Endothelial cell of umbilical vein (primary cell): ENCODE results near the gene SYNE1. TPM values are rescaled to one million over a fixed set of nuclear protein-coding genes. Genes with fewer than 3 reads are reported as not detected.

Experiments
- BruUV-seq: library from RNA; stranded (reverse); fragments of 400-500 nt; replicated peaks from 2 replicates; lab custom pipeline; 2021; lab: Mats Ljungman, UMichigan
- CTCF ChIA-PET: fragments of 300-600, 350-600 bp; sonication (Branson Sonifier 250); formaldehyde crosslinking; loops from one replicate; lab custom pipeline; 2021; ENCODE audit warnings: antibody characterized with exemption, inconsistent platforms; lab: Charles Lee
- POLR2A ChIA-PET: fragments of 300-600, 350-600 bp; sonication (Branson Sonifier 250); formaldehyde crosslinking; loops from one replicate; lab custom pipeline; 2021; ENCODE audit warnings: antibody characterized with exemption, inconsistent platforms; lab: Charles Lee
- DNase-seq: peaks from one replicate; pipeline ENCODE4 v3.0.0-alpha.2; 2011; ENCODE audit warnings: low read depth, low spot score
- FAIRE-seq: peaks from 2 replicates; lab custom pipeline; 2011; peaks lifted over from hg19 to GRCh38; lab: Jason Lieb, UNC
- H2AFZ ChIP-seq: 2 replicates; pipeline ENCODE4 v1.6.0; 2012; ENCODE audit warnings: low read depth, low read length, control low read depth, inconsistent platforms
- H3K27ac ChIP-seq: 2 replicates; pipeline ENCODE4 v1.5.1; 2011; ENCODE audit warnings: low read depth, mild to moderate bottlenecking, control low read depth, low read length, moderate library complexity; ENCODE audit not compliant: insufficient read depth
- H3K27me3 ChIP-seq, 2 experiments: 2 replicates each; pipeline versions ENCODE4 v1.6.0 to v1.6.1; 2011; ENCODE audit warnings: low read length in 2 of 2, mixed read lengths in 1 of 2; ENCODE audit not compliant: control insufficient read depth in 2 of 2, insufficient read depth in 2 of 2
- H3K36me3 ChIP-seq, 2 experiments: 2 replicates in 1 of 2; 3 replicates in 1 of 2; pipeline ENCODE4 v1.5.1; 2011; ENCODE audit warnings: low read length in 2 of 2, mild to moderate bottlenecking in 1 of 2, moderate library complexity in 1 of 2; ENCODE audit not compliant: control insufficient read depth in 2 of 2, insufficient read depth in 2 of 2; ENCODE audit errors: extremely low read depth in 1 of 2
- H3K4me1 ChIP-seq: 3 replicates; pipeline ENCODE4 v1.5.1; 2011; ENCODE audit warnings: mild to moderate bottlenecking, low read length; ENCODE audit not compliant: control insufficient read depth, insufficient read depth; ENCODE audit errors: extremely low read depth
- H3K4me2 ChIP-seq: 2 replicates; pipeline ENCODE4 v1.6.1; 2011; ENCODE audit warnings: low read length, control low read depth, mixed read lengths; ENCODE audit not compliant: insufficient read depth
- H3K4me3 ChIP-seq, 3 experiments: fragments of 200-600 bp in 1 of 3; sonication (generic), shearing (Covaris generic) in 1 of 3; replicated peaks in 1 of 3; 2 replicates each; pipeline ENCODE4 v1.5.1; 2011 to 2016; ENCODE audit warnings: control low read depth in 3 of 3, low read length in 3 of 3, mild to moderate bottlenecking in 2 of 3, inconsistent platforms in 1 of 3, low read depth in 1 of 3, moderate library complexity in 1 of 3; ENCODE audit not compliant: insufficient read depth in 1 of 3
- H3K79me2 ChIP-seq: 2 replicates; pipeline ENCODE4 v1.6.0; 2012; ENCODE audit warnings: low read length, inconsistent platforms; ENCODE audit not compliant: control insufficient read depth, insufficient read depth
- H3K9ac ChIP-seq: replicated peaks from 2 replicates; pipeline ENCODE3; 2011; ENCODE audit warnings: low read length, control low read depth; ENCODE audit not compliant: insufficient read depth; ENCODE audit errors: extremely low read depth
- H3K9me1 ChIP-seq: replicated peaks from 3 replicates; pipeline ENCODE4 v1.6.0; 2011; ENCODE audit warnings: mild to moderate bottlenecking, low read length; ENCODE audit not compliant: control insufficient read depth, insufficient read depth; ENCODE audit errors: extremely low read depth
- H3K9me3 ChIP-seq: replicated peaks from 2 replicates; pipeline ENCODE4 v1.5.1; 2012; ENCODE audit warnings: low read length, inconsistent platforms; ENCODE audit not compliant: control insufficient read depth, insufficient read depth
- H4K20me1 ChIP-seq: replicated peaks from 2 replicates; pipeline ENCODE3; 2011; ENCODE audit warnings: mild to moderate bottlenecking, low read length; ENCODE audit not compliant: control insufficient read depth, insufficient read depth; ENCODE audit errors: extremely low read depth
- CTCF ChIP-seq, 2 donors: IDR thresholded peaks; 1 replicate in 1 of 2; 2 replicates in 1 of 2; pipeline ENCODE4 v1.5.1; 2011; ENCODE audit warnings: low read length in 2 of 2, mild to moderate bottlenecking in 2 of 2, moderate library complexity in 2 of 2, control low read depth in 1 of 2, inconsistent platforms in 1 of 2, low read depth in 1 of 2; ENCODE audit not compliant: insufficient read depth in 1 of 2; ENCODE audit errors: extremely low read depth in 1 of 2
- EZH2 ChIP-seq: IDR thresholded peaks from 2 replicates; pipeline ENCODE4 v1.6.1; 2012; ENCODE audit warnings: borderline replicate concordance, low read depth, mild to moderate bottlenecking, moderate library complexity, low read length, inconsistent platforms; ENCODE audit not compliant: severe bottlenecking
- FOS ChIP-seq: IDR thresholded peaks from 2 replicates; pipeline ENCODE4 v1.6.1; 2011; ENCODE audit warnings: mild to moderate bottlenecking, low read length, moderate library complexity, borderline replicate concordance; ENCODE audit not compliant: insufficient read depth
- GATA2 ChIP-seq: IDR thresholded peaks from 2 replicates; pipeline ENCODE4 v1.7.0; 2011; ENCODE audit warnings: low read depth, mild to moderate bottlenecking, moderate library complexity, mixed read lengths, low read length; ENCODE audit not compliant: insufficient read length, insufficient read depth
- JUN ChIP-seq: IDR thresholded peaks from 2 replicates; pipeline ENCODE4 v1.6.1; 2011; ENCODE audit warnings: borderline replicate concordance, low read depth; ENCODE audit not compliant: insufficient read length, insufficient read depth
- MAX ChIP-seq: IDR thresholded peaks from 2 replicates; pipeline ENCODE4 v1.6.1; 2011; ENCODE audit not compliant: insufficient read depth, insufficient read length
- MYC ChIP-seq: IDR thresholded peaks from one replicate; pipeline ENCODE4 v1.6.1; 2011; ENCODE audit warnings: mild to moderate bottlenecking, low read depth, low read length
- POLR2A ChIP-seq: IDR thresholded peaks from 2 replicates; pipeline ENCODE4 v1.6.1; 2012; ENCODE audit warnings: low read depth, mild to moderate bottlenecking, control low read depth, low read length
- POLR2AphosphoS5 ChIP-seq: IDR thresholded peaks from 2 replicates; pipeline ENCODE4 v1.6.1; 2012; ENCODE audit warnings: low read depth, mild to moderate bottlenecking, control low read depth, low read length, moderate library complexity; ENCODE audit not compliant: insufficient read depth
- dilution Hi-C: fragments of 300-500 bp; cut with MboI; formaldehyde crosslinking; loops from one replicate; pipeline ENCODE4 v1.15.0; 2019; ENCODE audit warnings: low sequenced_read_pairs; ENCODE audit not compliant: extremely low pct_ligation_motif_present
- intact Hi-C: fragments of 100-400 bp; cut with micrococcal nuclease; formaldehyde crosslinking; loops from one replicate; pipeline ENCODE4 v1.10.0; 2022
- polyA plus RNA-seq, 4 experiments: library from polyadenylated mRNA; depleted of rRNA in 3 of 4; stranded (reverse) in 3 of 4; unstranded in 1 of 4; fragments of >200 nt; gene quantifications; 2 replicates each; pipeline versions ENCODE4 v1.2.1 to v1.2.3, GENCODE V29; 2011 to 2012; ENCODE audit warnings: missing spikeins in 1 of 4
- total RNA-seq: library from RNA; stranded (reverse); gene quantifications from 2 replicates; pipeline ENCODE4 v1.2.3, GENCODE V29; 2021

The SYNE1 gene
- total and polyA plus RNA-seq, 2 donors (not counting 3 experiments of a cell fraction or from before 2014, with no cell fraction given), result 26.5 to 52.3 TPM

- H3K27ac ChIP-seq, result no peak overlapping the region
- BruUV-seq, result no TSS peak
- no peaks in the 10 kb centered on the region for H3K4me1 ChIP-seq
- no peaks in the 10 kb centered on the region for H4K20me1 ChIP-seq
- H2AFZ ChIP-seq, result no peak overlapping the region
- no peaks in the 10 kb centered on the region for H3K9me3 ChIP-seq
- POLR2A ChIA-PET, result no interaction called here
- FAIRE-seq (no peak), DNase-seq (no peak)
- peaks cover 0 to 1% of the 10 kb centered on the region in 2 experiments for H3K36me3 ChIP-seq
- H3K27me3 ChIP-seq, result no peaks in the 10 kb centered on the region
- CTCF ChIA-PET, result interaction anchor here (1.2 kb wide), 1 partner anchor 42 kb away, joined by 3 read pairs; no protein-coding TSS in a partner anchor
- TF ChIP-seq POLR2A (no peak), JUN (no peak), MYC (no peak), EZH2 (no peak), GATA2 (no peak), FOS (no peak), MAX (no peak), CTCF (IDR thresholded peaks at IDR 0.05; ENCODE audit: extremely low read depth in 1 of 2, insufficient read depth in 1 of 2, low read depth in 1 of 2, low read length in 2 of 2) (no peak), POLR2AphosphoS5 (no peak)
- no peak overlapping the region for H3K4me3 ChIP-seq
- no peaks in the 10 kb centered on the region for H3K9me1 ChIP-seq
- no peak overlapping the region for H3K4me2 ChIP-seq
- no peaks in the 10 kb centered on the region for H3K79me2 ChIP-seq
- dilution Hi-C loops (no loop called here), intact Hi-C loops (no loop called here)
- H3K9ac ChIP-seq, result no peak overlapping the region
Measured at GRCh38 chr6:152343735-152344360, 293.3 kb downstream of the SYNE1 start.
